Gastrocnemius medialis (tissue), 4 donors: ENCODE data around the gene OPRL1. TPM values are rescaled to one million over a fixed set of nuclear protein-coding genes. Genes with fewer than 3 reads are reported as not detected.

Experiments used
- ATAC-seq, 2 donors: fragments of 150-250 bp; one replicate each; pipeline ENCODE4 v1.9.1; 2016
- DNase-seq, 2 donors: peaks; one replicate each; pipeline ENCODE4 v3.0.0-alpha.2; 2019
- H3K27ac ChIP-seq, 4 donors: fragments of 200-600 bp; sonication (generic); 1 replicate in 1 of 4; 2 replicates in 3 of 4; pipeline ENCODE4 v1.5.1; 2016 to 2018; ENCODE audit warnings: mild to moderate bottlenecking in 2 of 4, moderate library complexity in 1 of 4
- H3K27me3 ChIP-seq, 3 donors: fragments of 200-600 bp; sonication (generic) in 2 of 3; 1 replicate in 1 of 3; 2 replicates in 2 of 3; pipeline versions ENCODE4 v1.5.1 to v1.6.0; 2016 to 2019; ENCODE audit warnings: mild to moderate bottlenecking in 1 of 3, moderate library complexity in 1 of 3
- H3K36me3 ChIP-seq, 2 donors: fragments of 200-600 bp; sonication (generic) in 1 of 2; one replicate each; pipeline ENCODE4 v1.5.1; 2017 to 2018
- H3K4me1 ChIP-seq, 2 donors: fragments of 200-600 bp; sonication (generic) in 1 of 2; one replicate each; pipeline ENCODE4 v1.5.1; 2016 to 2017; ENCODE audit warnings: mild to moderate bottlenecking in 2 of 2
- H3K4me3 ChIP-seq, 4 donors: fragments of 200-600 bp; sonication (generic) in 3 of 4; 1 replicate in 1 of 4; 2 replicates in 3 of 4; pipeline ENCODE4 v1.5.1; 2016 to 2019; ENCODE audit warnings: mild to moderate bottlenecking in 2 of 4
- H3K9me3 ChIP-seq, 3 donors: fragments of 200-600 bp; sonication (generic) in 2 of 3; 1 replicate in 1 of 3; 2 replicates in 2 of 3; pipeline ENCODE4 v1.5.1; 2016 to 2019
- CTCF ChIP-seq, 5 experiments: fragments of 450-650 bp in 3 of 5; fragments of 200-600 bp in 2 of 5; sonication (generic) in 2 of 5; IDR thresholded peaks in 4 of 5; conservative IDR thresholded peaks in 1 of 5; 1 replicate in 4 of 5; 2 replicates in 1 of 5; pipeline ENCODE4 v1.5.1; 2016 to 2019; ENCODE audit warnings: antibody characterized with exemption in 5 of 5, mild to moderate bottlenecking in 3 of 5, moderate library complexity in 3 of 5
- POLR2A ChIP-seq, 2 donors: fragments of 450-650 bp; IDR thresholded peaks; one replicate each; pipeline ENCODE4 v1.6.1; 2017; ENCODE audit warnings: antibody characterized with exemption in 2 of 2, mild to moderate bottlenecking in 2 of 2, moderate library complexity in 2 of 2
- in situ Hi-C, 4 donors: fragments of 200-750 bp; cut with MboI; loops; one replicate each; pipeline versions ENCODE4 v1.15.0 to v1.8.0; 2017; ENCODE audit warnings: low sequenced_read_pairs in 4 of 4
- intact Hi-C: fragments of 100-400 bp; cut with DNase I; formaldehyde crosslinking; loops from one replicate; pipeline ENCODE4 v1.15.1; 2023; ENCODE audit warnings: low total_unique reads
- total RNA-seq, 4 donors: library from RNA; depleted of rRNA; stranded (reverse); fragments of >200 nt; gene quantifications; one replicate each; pipeline versions ENCODE4 v1.1.0 to v1.2.3, GENCODE V29; 2016

The OPRL1 gene
- total RNA-seq, 4 donors from 2014 or later = 0.10 to 0.68 (median 0.15) TPM

DNA sequence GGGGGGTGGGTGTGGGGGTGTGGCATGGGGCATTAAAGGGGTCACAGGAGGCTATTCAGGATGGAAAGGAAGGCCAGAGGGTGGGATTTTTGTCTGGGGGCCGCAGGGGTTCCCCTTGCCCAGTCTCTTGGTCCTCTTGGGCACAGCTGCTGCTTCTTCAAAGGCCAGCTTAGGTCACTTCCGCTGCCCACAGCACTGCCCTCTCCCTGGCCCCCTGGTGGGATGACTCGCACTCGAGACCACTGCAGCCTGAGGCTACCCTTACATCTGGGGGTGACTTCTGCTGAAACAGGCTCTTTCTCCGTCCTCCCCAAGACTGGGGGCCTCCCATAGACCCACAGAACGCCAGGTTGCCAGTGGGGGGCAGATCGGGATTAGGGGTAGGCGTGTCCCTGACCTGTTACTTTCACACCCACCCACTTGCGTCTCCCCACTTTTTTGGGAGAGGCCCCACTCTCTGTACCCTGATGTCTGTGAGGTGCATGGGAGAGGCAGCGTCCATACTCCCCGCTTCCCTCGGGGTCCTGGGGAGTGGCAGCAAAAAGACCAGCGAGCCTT lies 3.0 kb downstream of the OPRL1 start:
- H3K27me3 ChIP-seq = peaks cover 23 to 38% (median 32%) of the 10 kb centered on the region in 3 donors
- DNase-seq (no peak), ATAC-seq (no peak)
- in situ Hi-C loops = no loop called here
- H3K36me3 ChIP-seq = no peaks in the 10 kb centered on the region
- intact Hi-C loops = loop anchor here (1.0 kb wide), 2 partner anchors 21 to 37 kb away; no protein-coding TSS in a partner anchor
- H3K4me3 ChIP-seq = peak overlapping the region; percentile 24 to 64 (median 54)
- TF ChIP-seq POLR2A (IDR thresholded peaks at IDR 0.05) (no peak), CTCF (IDR thresholded peaks at IDR 0.05 in 4 of 5, conservative IDR thresholded peaks at IDR 0.05 in 1 of 5) (no peak)
- H3K27ac ChIP-seq = no peak overlapping the region
- no peaks in the 10 kb centered on the region for H3K9me3 ChIP-seq
- H3K4me1 ChIP-seq = peaks cover 13 to 18% of the 10 kb centered on the region in 2 donors

DNA sequence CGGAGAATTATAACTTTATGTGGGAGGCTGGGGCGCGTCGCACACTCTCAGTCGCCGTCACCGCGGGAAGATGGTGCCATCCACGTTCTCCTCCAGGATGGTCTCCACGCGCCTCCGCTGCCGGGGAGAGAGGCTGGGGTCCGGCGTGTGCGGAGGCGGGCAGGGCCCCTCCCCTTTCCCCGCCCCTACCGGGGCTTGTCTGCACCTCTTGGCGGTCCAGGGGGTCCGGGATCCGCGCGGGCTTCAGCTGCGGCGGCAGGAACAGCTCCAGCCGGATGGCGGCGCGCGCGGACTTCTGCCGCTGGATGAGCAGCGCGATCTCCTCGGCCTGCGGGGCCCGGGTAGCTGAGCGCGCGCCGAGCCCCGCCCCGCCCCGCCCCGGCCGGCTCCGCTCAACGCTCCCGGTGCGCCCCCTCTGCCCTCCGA lies 3.5 kb downstream of the OPRL1 start:
- Histone ChIP-seq H3K4me1 (peaks cover 12 to 14% of the 10 kb centered on the region in 2 donors), H3K36me3 (no peaks in the 10 kb centered on the region), H3K27ac (no peak overlapping the region), H3K4me3 (peak overlapping the region; percentile 42 to 64 (median 54)), H3K27me3 (peaks cover 23 to 39% (median 35%) of the 10 kb centered on the region in 3 donors), H3K9me3 (no peaks in the 10 kb centered on the region)
- TF ChIP-seq POLR2A (IDR thresholded peaks at IDR 0.05) (no peak), CTCF (IDR thresholded peaks at IDR 0.05 in 4 of 5, conservative IDR thresholded peaks at IDR 0.05 in 1 of 5) (peak in 4 of 5 experiments; percentile 37 to 60 (median 59))
- ATAC-seq (peak; percentile 35 to 43), DNase-seq (no peak)
- intact Hi-C loops = loop anchor here (1.0 kb wide), 2 partner anchors 21 to 37 kb away; no protein-coding TSS in a partner anchor
- in situ Hi-C loops = no loop called here

DNA sequence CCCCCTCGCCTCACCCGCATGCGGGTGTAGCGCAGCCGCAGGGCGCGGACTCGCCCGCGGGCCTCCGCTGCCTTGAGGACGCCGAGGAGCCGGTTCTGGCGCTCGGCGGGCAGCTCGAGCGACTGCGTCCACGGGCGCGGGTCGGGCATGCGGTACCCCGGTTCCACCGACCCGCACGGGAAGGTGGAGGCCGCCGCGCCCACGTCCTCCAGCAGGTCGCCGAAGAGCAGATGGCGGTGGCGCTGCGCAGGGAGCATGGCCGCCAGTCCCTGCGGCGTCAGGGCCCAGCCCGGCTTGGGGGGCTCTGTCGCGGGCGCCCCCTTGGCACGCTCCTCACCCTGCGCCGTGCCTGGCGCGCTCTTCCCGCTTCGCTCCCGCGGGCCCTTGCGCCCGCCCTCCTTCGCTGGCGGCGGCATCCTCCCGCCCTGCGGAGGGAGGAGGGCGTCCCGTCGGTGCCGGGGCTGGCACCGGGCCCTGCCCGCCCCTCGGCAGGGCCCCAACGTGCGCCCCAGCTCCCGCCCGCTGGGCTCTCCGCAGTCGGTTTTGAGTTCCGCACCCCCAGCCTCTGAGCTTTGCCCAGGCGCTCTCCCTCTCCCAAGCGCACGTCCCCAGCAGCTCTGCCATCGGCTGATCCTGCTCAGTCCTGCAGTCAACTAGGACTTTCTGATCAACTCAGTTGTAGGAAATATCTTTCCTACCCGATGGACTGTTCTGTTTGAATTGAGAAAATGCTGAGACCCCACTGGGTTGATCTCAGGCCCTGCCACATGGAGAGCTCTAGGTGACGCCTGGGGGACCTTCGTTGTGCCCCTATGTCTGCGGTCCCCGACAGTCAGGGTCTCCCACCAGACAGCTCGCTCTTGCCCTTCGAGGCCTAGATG lies 4.2 kb downstream of the OPRL1 start, which contains the start of gene LKAAEAR1:
LKAAEAR1 (minus strand) TSS at position 595 of the 881 bp plus-strand sequence; CDS start at position 416, 179 bp downstream.
- peak within 1 kb of the TSS; percentile 42 to 64 (median 54) for H3K4me3 ChIP-seq
- ATAC-seq (no peak), DNase-seq (no peak)
- H3K4me1 ChIP-seq = peaks cover 6 to 7% of the 10 kb centered on the region in 2 donors
- H3K27ac ChIP-seq = no peak within 1 kb of the TSS
- H3K27me3 ChIP-seq = peaks cover 23 to 39% (median 31%) of the 10 kb centered on the region in 3 donors
- H3K36me3 ChIP-seq = no peaks in the 10 kb centered on the region
- no peaks in the 10 kb centered on the region for H3K9me3 ChIP-seq
- TF ChIP-seq POLR2A (IDR thresholded peaks at IDR 0.05) (no peak), CTCF (IDR thresholded peaks at IDR 0.05 in 4 of 5, conservative IDR thresholded peaks at IDR 0.05 in 1 of 5) (no peak)
- in situ Hi-C loops (no loop called here), intact Hi-C loops (loop anchor here (1.0 kb wide), 2 partner anchors 22 to 36 kb away; no protein-coding TSS in a partner anchor)

- H3K4me3 ChIP-seq = no peak overlapping the region
- DNase-seq = no peak
- intact Hi-C loops (no loop called here), in situ Hi-C loops (no loop called here)
- TF ChIP-seq CTCF (IDR thresholded peaks at IDR 0.05 in 4 of 5, conservative IDR thresholded peaks at IDR 0.05 in 1 of 5) (no peak), POLR2A (IDR thresholded peaks at IDR 0.05) (no peak)
- no peaks in the 10 kb centered on the region for H3K9me3 ChIP-seq
- H3K27ac ChIP-seq = no peak overlapping the region
- no peaks in the 10 kb centered on the region for H3K36me3 ChIP-seq
- ATAC-seq = no peak
- H3K4me1 ChIP-seq = peaks cover 3 to 4% of the 10 kb centered on the region in 2 donors
- peaks cover 23 to 39% (median 31%) of the 10 kb centered on the region in 3 donors for H3K27me3 ChIP-seq
Measured at GRCh38 chr20:64084685-64085152, 4.8 kb downstream of the OPRL1 start.
